Measurements from ENCODE around the gene SPRTN.

GRCh38 chr1:231354330-231355020, 16.4 kb downstream of the SPRTN start:
- TF ChIP-seq CTCF (IDR thresholded peaks at IDR 0.05; ENCODE audit: poor library complexity, severe bottlenecking) (no peak), RAD21 (conservative IDR thresholded peaks at IDR 0.05) (no peak)

All from neural cell (in vitro differentiated cells).